Aortic smooth muscle cell (primary cell): ENCODE measurements around the gene CPN2. TPM values are rescaled to one million over a fixed set of nuclear protein-coding genes. Genes with fewer than 3 reads are reported as not detected.

Source experiments
- total RNA-seq: library from RNA; depleted of rRNA; stranded (reverse); fragments of >200 nt; gene quantifications from 2 replicates; pipeline ENCODE4 v1.2.3, GENCODE V29; 2014

The CPN2 gene, protein sequence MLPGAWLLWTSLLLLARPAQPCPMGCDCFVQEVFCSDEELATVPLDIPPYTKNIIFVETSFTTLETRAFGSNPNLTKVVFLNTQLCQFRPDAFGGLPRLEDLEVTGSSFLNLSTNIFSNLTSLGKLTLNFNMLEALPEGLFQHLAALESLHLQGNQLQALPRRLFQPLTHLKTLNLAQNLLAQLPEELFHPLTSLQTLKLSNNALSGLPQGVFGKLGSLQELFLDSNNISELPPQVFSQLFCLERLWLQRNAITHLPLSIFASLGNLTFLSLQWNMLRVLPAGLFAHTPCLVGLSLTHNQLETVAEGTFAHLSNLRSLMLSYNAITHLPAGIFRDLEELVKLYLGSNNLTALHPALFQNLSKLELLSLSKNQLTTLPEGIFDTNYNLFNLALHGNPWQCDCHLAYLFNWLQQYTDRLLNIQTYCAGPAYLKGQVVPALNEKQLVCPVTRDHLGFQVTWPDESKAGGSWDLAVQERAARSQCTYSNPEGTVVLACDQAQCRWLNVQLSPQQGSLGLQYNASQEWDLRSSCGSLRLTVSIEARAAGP
- not detected in 2 replicates for total RNA-seq

GRCh38 chr3:194351080-194351672 lies at the start of gene CPN2:
CPN2 (minus strand) TSS chr3:194351328; CDS start chr3:194342702, 8,626 bp downstream.

DNA sequence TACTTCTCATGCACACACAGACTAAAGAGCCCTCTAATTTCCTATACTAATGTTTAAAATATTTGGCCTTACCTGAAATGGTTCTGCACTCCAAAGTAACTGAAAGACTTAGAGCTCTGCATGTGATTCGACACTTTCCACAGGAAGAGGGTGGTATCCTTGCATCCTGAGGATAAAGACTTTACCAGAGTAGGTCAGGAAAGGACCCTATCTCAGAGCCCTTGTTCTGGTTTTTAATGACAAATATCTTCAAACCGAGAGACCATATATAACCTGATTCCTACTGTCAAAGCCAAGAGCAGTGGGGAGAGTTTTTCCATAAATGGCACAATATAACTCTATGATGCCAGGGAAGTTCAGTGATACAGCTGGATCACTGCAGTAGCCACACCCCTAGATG lies 48.0 kb upstream of the CPN2 start, which contains the start of gene GP5:
Gene GP5 (minus strand): TSS at position 101 of the 400 bp plus-strand sequence. CDS start 984 bp downstream, outside the sequence.

DNA sequence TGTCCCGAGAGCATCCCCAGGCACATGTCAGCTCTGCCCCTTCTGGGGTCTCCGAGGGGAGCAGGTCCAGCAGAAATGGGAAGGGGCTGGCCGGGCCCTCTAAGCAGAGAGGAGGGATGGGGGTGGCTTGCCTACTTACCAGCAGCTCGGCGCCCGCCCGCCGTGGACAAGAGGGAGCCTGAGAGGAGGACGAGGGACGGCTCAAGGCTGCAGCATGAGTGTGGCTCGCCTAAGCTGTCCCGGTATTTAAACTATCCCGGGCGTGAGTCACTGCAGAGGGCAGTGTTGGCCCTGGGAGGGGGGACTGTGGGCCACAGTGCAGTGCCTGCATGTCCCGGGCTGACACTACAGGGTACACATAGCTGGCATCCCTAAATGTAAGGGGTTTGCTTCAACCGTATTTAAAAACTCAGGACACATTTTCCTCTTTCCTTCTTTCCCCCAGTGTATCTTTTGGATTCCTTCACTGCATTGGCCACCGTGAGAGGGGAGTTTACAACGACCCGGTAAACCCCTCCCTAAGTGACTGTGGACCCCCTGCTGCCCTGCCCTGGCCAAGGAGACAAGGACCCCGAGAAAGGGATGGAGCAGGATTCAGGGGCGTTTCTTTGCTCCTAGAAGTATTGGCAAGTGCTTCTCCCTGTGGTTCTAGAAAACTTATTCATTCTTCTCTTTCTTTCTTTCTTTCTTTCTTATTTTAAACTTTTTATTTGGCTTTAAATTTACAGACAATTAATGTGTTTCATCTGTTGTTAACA lies 18.6 kb upstream of the CPN2 start, which contains the start of gene LRRC15:
Gene LRRC15 (minus strand): TSS at position 222 of the 758 bp plus-strand sequence. CDS start 8,700 bp downstream, outside the sequence.

Other genes with a start within 250 kb of the CPN2 start
- 7.0 and 15.7 TPM in 2 replicates for gene HES1, start 215.2 kb downstream of the CPN2 start, total RNA-seq
- 0.40 and 2.5 TPM in 2 replicates for gene LRRC15, start 18.4 kb upstream of the CPN2 start, total RNA-seq
- gene GP5, start 47.9 kb upstream of the CPN2 start, total RNA-seq, result 0.26 and 0.44 TPM in 2 replicates
- gene ATP13A3, start 135.7 kb upstream of the CPN2 start, total RNA-seq, result 647 and 681 TPM in 2 replicates